Skin of body (tissue), 2 donors: ENCODE results near the gene CD244. TPM values are rescaled to one million over a fixed set of nuclear protein-coding genes. Genes with fewer than 3 reads are reported as not detected.
"Not testable (repeated sequence)": the region's sequence is repeated elsewhere in the genome, so short reads cannot be mapped to it uniquely, and the experiment has no call there.

Source experiments
- DNase-seq: peaks from one replicate; lab custom pipeline; 2025; lab: John Stamatoyannopoulos, UW
- total RNA-seq: library from RNA; depleted of rRNA; stranded (reverse); fragments of >200 nt; gene quantifications from one replicate; pipeline ENCODE4 v1.2.3, GENCODE V29; 2014

CD244 gene, protein sequence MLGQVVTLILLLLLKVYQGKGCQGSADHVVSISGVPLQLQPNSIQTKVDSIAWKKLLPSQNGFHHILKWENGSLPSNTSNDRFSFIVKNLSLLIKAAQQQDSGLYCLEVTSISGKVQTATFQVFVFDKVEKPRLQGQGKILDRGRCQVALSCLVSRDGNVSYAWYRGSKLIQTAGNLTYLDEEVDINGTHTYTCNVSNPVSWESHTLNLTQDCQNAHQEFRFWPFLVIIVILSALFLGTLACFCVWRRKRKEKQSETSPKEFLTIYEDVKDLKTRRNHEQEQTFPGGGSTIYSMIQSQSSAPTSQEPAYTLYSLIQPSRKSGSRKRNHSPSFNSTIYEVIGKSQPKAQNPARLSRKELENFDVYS
- total RNA-seq, result 0.49 TPM

DNA sequence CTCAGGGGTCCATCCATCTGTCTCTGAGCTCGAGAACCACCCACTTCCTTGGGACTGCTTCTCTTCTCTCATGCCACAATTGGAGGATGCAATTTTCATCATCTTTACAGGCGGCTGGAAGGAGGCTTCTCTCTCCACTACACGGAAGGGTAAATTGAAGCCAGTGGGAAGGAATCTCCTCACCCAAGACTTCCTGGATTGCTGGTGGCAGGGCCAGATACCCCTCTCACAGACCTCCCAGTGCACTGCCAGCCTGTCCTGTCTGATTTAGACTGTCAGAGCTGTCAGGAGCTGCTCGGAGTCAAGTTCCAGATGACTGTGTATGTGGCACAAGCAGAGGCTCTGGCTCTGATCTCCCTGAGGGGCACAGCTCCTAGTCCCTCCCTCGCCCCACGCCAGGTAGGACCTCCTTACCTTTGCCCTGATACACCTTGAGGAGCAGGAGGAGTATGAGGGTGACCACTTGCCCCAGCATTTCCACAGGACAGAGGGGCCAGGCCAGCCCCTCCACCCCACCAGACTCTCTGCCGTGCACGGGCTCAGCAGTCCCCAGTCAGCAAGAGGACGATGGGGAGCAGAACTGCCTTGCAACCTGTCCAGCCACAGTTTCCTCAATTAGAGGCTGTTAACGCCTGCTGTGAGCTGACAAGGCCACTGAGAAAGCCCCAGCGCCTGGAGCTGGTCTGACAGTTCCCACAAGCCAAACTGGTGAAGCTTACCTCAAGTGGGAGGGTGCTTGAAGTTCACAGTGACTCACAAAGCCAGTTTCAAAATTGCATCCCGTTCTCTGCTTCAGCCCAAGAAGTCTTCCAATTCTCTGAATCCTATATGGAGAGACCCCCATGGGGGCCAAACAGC is at the start of gene CD244:
Gene CD244, minus strand, starts transcription at position 685 of the 858 bp plus-strand sequence. Its CDS starts 210 bp downstream, at position 475.
- DNase-seq, result no peak

DNA sequence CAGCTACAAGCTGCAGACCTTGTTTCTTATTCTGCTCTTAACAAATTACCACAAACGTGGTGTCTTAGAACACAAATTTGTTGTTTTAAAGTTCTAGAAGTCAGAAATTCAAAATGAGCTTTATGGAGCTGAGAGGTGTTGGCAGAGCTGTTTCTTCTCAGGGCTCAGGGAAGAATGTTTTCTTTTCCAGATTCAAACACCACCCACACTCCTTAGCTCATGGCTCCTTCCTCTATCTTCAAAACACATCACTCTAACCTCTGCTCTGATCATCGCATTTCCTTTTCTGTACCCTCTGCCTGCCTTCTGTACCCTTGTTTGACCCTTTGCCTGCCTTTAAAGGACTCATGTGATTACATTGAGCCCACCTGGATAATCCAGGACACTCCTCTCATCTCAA is 49.2 kb upstream of the CD244 start:
- no peak for DNase-seq

DNA sequence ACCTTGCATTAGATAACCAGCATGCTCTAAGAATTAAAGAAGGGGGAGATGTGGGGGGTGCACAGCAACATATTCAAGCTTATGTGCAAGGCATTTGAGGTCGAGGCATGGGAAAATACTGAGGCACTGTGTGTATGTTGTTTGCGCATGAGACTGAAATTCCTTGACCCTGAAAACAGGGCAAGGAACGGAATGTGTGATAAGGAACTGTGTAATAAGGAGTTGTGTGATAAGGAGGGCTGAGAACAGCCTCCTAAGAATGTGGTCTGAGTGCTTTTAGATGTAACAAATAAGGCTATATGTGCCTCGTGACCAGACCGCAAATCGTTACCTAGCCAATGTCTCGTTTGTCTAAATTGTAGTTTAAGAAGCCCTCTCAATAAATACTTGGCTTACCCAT is 48.8 kb upstream of the CD244 start:
- DNase-seq, result no peak

DNA sequence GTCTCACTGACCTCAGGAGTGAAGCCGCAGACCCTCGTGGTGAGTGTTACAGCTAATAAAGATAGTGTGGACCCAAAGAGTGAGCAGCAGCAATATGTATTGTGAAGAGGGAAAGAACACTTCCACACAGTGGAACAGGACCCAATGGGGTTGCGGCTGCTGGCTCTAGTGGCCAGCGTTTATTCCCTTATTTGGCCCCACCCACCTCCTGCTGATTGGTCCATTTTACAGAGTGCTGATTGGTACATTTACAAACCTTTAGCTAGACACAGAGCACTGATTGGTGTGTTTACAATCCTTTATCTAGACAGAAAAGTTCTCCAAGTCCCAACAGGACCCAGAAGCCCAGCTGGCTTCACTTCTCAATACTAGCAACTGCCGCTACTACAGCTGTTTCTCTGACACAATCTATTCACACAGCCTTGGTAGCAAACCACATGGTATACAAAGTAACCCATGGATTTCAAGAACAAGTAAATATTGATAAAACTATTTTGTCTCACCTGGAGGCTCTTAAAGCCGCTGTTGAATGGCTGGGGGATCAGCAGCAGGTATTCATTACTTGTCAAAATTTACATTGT is 47.6 kb upstream of the CD244 start:
- no peak for DNase-seq

DNA sequence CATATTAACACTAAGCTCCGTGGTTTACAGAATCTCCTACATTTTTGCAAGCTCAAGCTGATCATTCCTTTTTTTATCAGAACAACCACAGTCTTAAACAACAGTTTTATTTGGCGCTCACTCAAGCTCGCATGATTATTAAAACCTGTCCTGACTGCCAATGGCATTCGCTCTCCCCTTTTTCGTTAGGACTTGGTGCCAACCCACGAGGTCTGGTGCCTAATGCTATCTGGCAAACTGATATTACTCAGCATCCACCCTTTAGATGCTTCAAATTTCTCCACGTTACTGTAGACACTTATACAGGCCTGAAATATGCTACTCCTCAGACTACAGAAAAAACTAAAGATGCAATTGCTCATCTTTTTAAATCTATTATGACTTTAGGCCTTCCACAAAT is 45.3 kb upstream of the CD244 start:
- no peak for DNase-seq

DNA sequence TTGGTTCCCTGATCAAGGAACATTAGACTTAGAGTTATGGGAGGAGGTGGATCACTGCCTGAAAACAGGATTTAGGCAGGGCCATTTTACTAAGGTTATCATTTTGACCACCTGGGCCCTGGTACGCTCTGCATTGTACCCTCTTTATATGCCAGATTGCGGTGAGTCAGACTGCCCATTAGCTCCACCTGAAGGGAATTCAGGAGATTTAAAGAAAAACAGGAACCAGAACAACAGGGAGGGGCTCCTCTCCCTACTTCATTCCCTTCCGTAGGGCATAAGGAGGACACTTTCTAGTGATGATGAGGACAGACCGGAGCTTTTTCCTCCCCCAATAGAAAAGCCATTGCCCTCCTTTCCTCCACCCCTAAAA is 42.9 kb upstream of the CD244 start:
- no peak for DNase-seq

DNA sequence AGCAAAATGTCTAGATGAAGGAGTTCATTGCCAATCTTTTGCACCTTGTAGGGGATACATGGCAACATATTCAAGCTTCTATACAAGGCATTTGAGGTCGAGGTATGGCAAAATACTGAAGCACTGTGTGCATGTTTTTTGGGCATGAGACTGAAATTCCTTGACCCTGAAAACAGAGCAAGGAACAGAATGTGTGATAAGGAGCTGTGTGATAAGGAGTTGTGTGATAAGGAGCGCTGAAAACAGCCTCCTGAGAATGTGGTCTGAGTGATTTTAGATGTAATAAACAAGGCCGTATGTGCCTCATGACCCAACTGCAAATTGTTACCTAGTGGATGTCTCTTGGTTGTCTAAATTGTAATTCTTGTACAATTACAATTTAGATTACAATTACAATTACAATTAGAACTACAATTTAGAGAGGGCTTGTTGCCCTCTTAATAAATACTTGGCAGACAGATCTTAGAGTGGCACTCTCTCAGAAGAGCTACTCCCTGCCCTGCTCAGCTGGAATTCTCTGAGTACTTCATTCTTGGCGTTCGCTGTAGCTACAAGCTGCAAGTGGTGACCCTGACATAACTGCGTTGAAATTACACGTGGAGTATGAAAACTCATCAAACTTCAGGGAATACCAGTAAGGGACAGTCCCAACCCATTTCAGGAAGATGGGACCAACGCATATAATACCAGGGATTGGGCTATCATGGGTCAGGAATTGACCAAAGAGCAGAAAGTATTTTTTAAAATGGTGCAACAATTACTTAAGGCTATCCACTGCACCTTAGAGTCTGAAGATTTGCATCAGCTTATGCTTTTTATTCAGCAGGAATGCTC is 42.3 kb upstream of the CD244 start:
- DNase-seq, result no peak

DNA sequence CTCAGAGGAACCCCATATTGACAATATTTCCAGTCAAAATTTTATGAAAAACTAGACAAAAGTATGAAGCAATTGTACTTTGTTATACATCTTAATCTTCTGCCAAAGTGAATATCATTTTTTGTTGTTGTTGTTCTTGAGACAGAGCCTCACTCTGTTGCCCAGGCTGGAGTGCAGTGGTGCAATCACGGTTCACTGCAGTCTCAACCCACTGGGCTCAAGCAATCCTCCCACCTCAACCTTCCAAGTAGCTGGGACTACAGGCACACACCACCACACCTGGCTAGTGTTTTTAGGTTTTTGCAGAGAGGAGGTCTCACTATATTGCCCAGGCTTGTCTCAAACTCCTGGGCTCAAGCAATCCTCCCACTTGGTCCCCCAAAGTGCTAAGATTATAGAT is 39.6 kb upstream of the CD244 start:
- not testable (repeated sequence) for DNase-seq

DNA sequence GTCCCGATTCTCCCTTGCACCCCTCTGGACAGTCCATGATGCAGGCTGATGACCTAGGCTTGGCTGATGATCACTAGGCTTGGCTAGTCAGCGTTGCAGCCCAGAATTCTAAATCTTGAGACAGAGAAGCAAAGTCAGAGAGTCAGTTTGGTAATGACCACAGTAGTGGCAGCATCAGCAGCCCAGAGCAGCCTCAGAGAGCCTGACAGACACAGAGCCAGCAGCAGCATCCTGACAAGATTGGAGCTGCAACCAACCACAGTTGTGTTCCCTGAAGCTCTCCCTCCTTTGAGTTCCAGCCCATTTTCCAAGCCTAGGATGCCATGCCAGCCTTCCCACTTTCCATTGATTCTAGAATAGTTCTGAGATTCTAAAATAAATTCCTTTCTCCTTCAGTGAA is 39.1 kb upstream of the CD244 start:
- DNase-seq, result no peak

DNA sequence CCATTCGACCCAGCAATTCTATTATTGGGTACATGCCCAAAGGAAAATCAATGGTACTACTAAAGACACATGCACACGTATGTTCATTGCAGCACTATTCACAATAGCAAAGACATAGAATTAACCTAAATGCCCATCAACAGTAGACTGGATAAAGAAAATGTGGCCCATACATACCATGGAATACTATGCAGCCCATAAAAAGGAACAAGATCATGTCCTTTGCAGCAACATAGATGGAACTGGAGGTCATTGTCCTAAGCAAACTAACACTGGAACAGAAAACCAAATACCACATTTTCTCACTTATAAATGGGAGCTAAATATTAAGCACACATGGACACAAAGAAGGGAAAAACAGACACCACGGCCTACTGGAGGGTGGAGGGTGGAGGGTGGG is 38.0 kb upstream of the CD244 start:
- not testable (repeated sequence) for DNase-seq

DNA sequence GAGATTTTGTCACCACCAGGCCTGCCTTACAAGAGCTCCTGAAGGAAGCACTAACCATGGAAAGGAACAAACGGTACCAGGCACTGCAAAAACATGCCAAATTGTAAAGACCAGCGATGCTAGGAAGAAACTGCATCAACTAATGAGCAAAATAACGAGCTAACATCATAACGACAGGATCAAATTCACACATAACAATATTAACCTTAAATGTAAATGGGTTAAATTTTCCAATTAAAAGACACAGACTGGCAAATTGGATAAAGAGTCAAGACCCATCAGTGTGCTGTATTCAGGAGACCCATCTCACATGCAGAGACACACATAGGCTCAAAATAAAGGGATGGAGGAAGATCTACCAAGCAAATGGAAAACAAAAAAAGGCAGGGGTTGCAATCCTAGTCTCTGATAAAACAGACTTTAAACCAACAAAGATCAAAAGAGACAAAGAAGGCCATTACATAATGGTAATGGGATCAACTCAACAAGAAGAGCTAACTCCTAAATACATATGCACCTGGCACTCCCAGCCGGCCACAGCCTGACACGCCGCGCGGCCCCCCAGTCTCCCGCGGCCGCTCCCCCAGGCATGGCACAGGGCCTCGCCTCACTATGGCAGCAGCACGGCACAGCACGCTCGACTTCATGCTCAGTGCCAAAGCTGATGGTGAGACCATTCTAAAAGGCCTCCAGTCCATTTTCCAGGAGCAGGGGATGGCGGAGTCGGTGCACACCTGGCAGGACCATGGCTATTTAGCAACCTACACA is 31.9 kb upstream of the CD244 start:
- not testable (repeated sequence) for DNase-seq

DNA sequence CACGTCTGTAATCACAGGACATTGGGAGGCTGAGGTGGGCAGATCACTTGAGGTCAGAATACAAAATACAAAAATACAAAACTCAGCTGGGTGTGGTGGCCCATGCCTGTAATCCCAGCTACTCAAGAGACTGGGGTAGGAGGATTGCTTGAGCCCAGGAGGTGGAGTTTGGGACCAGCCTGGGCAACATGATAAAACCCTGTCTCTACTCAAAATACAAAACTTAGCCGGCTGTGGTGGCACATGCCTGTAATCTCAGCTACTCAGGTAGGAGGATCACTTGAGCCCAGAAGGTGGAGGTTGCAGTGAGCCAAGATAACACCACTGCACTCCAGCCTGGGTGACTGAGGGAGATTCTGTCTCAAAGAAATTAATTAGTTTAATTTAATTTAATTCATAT is 28.8 kb upstream of the CD244 start:
- DNase-seq, result no peak

DNA sequence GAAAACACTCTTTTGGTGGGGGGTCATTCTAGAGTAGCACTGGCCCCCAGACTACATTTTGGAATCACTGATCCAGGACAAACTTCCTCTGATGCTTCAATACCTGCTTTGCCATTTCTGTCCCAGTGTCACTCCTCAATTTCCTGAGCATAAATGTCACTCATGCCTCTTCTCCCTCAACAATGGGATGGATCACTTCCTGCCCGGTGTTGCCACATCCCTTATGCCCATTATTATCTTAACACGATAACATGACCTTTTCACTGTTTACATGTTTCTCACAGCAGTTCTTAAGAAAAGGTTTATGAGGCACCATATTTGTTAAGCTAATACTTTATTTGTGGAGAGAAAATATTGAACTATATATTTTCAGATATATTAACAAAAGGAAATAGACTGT is 26.2 kb upstream of the CD244 start:
- no peak for DNase-seq

DNA sequence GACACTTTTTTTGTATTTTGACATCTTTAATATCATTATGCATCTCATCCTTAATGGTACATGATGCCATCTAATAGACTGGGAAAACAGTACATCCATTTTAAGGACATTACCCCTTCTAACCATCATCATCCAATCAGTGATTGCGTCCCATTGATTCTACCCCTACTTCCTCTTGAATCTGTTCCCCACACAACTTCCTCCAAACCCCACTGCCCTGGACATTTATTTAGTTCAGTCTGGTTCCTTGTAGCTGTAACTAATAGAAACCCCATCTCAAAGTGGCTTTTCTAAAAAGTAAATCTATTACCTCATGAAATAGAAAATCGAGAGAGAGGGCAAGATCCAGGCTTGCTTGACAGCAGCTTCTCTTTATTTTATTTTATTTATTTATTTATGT is 24.4 kb upstream of the CD244 start:
- DNase-seq, result no peak

DNA sequence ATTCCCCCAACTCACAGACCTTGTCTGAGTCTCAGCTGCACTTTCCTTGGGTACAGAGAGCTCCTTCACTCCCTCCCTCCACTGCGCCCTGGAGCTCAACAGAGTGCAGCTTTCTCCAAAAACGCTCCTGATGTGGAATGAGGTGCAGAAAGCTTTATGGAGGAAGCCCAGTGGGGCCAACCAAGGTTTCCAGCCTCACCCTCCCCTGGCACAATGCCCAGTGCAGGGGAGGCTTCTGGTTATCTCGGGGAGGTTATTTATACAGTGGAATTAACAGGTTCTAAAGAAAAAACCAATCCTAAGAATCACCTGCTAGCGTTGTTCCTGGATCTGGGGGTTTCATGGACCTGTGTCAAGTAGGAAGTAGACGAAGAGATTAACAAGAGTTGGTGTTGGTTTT is 22.4 kb upstream of the CD244 start, which contains the start of gene ITLN1:
Gene ITLN1, minus strand, starts transcription at position 139 of the 400 bp plus-strand sequence. CDS start 303 bp downstream, outside the sequence.
- no peak for DNase-seq

DNA sequence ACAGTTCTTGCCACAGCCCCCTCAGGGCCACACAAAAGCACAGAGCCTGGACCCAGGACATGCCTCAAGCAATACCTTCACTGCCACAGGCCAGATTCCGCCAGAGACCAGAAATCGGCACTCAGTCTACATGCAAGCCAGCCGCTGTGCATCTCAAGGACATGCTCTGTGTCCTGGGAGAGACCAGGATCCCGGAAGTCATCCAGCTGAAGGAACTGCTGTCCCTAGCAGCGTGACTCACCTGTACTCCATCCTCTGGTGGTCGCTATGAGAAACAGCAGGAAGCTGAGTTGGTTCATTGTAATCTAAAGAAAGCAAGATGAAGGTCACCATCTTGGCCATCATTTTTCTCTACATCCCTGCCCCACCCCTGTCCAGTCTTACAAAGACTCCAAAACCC is 21.9 kb upstream of the CD244 start:
- no peak for DNase-seq

DNA sequence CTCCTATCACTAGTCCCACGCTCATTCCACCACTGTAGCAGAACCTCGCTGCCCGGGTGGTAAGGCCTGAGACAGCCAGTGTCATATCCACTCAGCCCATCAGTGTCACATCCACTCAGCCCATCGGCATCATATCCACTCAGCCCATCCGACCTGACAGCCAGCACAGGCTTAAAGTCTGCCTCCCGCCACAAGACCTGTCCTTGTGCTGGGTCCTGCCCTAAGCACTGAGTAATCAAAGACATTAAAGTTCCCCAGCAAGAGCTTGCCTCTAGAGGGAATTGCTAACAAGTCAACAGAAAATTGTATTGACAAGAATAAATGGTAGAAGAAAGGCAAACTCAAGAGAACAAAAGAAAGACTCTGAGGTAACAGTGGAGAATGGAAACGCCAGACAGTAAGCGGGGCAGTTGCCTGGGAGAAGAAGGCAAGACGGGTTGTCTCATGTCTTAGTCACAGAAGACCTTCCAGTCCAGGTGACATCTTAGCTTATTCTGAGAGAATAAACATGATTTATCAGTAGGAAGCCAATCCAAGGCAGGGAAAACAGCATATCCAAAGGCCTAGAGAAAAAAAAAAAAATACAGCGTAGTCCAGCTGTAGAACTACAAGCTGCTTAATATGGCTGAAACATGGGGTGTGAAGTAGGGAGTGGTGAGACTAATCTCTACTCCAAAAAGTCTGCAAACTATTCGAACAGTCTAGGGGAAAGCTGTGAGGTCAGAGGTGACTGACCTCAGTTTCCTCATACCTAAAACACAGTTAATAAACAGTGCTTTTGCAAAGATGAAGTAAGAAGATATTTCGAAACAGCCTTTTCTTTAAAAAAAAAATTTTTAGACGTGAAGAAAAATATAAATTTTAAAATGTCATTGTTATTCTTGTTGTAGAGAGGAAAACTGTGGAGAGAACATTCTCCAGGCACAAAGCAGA is 21.2 kb upstream of the CD244 start:
- DNase-seq, result no peak

DNA sequence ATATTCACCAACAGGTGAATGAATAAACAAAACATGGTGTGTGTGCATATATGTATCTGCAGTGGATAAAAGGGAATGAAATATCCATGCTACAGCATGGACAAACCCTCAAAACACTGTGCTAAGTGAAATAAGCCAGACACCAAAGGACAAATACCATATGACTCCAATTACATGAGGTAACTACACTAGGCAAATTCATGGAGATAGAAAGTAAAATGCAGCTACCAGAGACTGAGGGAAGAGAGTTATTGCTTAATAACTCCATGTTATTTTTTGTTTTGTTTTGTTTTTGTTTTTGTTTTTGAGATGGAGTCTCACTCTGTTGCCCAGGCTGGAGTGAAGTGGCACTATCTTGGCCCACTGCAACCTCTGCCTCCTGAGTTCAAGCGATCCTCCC is 19.9 kb upstream of the CD244 start:
- no peak for DNase-seq

DNA sequence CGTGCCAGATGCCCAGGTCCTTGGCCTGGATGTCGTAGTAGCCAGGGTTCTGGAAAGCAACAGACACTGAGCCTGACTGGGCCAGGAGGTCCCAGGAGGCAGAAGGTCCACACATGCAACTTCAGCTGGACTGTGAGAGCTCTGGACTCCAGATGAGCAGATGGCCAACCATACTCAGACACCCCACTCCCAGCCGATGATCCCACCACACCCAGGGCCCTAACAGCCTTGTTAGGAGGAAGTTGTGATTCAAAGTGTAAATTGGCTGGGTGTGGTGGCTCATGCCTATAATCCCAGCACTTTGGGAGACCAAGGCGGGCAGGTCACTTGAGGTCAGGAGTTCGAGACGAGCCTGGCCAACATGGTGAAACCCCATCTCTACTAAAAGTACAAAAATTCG is 18.6 kb upstream of the CD244 start:
- DNase-seq, result not testable (repeated sequence)
